HepG2 (cell line): ENCODE results near the gene ZNF624. TPM values are rescaled to one million over a fixed set of nuclear protein-coding genes. Genes with fewer than 3 reads are reported as not detected.

Experiments
- ATAD3A ChIP-seq: sonication (generic); formaldehyde crosslinking; IDR thresholded peaks from 2 replicates; pipeline ENCODE4 v1.4.0; 2020; ENCODE audit warnings: missing genetic modification reagents
- CHCHD3 ChIP-seq: sonication (generic); formaldehyde crosslinking; IDR thresholded peaks from 2 replicates; pipeline ENCODE4 v1.8.0; 2022; ENCODE audit warnings: mild to moderate bottlenecking, missing genetic modification reagents, moderate library complexity
- FOXO4 ChIP-seq: sonication (generic); formaldehyde crosslinking; conservative IDR thresholded peaks from 2 replicates; pipeline ENCODE4 v1.8.1; 2023; ENCODE audit warnings: missing genetic modification reagents
- HNF1A ChIP-seq, 2 experiments: sonication (generic) in 1 of 2; formaldehyde crosslinking in 1 of 2; IDR thresholded peaks; 2 replicates each; pipeline versions ENCODE4 v1.4.0 to v1.6.1; 2016 to 2020; ENCODE audit warnings: borderline replicate concordance in 1 of 2, low read depth in 1 of 2, mild to moderate bottlenecking in 1 of 2, missing genetic modification reagents in 1 of 2
- JDP2 ChIP-seq: sonication (generic); formaldehyde crosslinking; IDR thresholded peaks from 2 replicates; pipeline ENCODE4 v1.8.1; 2022; ENCODE audit warnings: missing genetic modification reagents, borderline replicate concordance
- KLF15 ChIP-seq: sonication (generic); formaldehyde crosslinking; IDR thresholded peaks from 2 replicates; pipeline ENCODE4 v1.8.1; 2023; ENCODE audit warnings: borderline replicate concordance, mild to moderate bottlenecking, inconsistent platforms, missing genetic modification reagents, mixed read lengths
- POLR2AphosphoS2 ChIP-seq: IDR thresholded peaks from 2 replicates; pipeline ENCODE4 v1.6.1; 2011; ENCODE audit warnings: low read depth, low read length, improper control_type of control experiment
- REL ChIP-seq: sonication (generic); formaldehyde crosslinking; conservative IDR thresholded peaks from 2 replicates; pipeline ENCODE4 v1.8.0; 2022; ENCODE audit warnings: mild to moderate bottlenecking, missing genetic modification reagents, moderate library complexity
- SP1 ChIP-seq, 2 experiments: fragments of 450-650 bp in 1 of 2; sonication (generic) in 1 of 2; formaldehyde crosslinking in 1 of 2; IDR thresholded peaks; 2 replicates each; pipeline versions ENCODE4 v1.4.0 to v1.6.1; 2016 to 2020; ENCODE audit warnings: missing genetic modification reagents in 1 of 2
- TEAD2 ChIP-seq: sonication (generic); formaldehyde crosslinking; IDR thresholded peaks from 2 replicates; pipeline ENCODE4 v1.9.0; 2021; ENCODE audit warnings: missing genetic modification reagents
- TFAP4 ChIP-seq: sonication (generic); IDR thresholded peaks from 2 replicates; pipeline ENCODE4 v1.6.1; 2016; ENCODE audit warnings: low read depth, borderline replicate concordance
- YY1 ChIP-seq: IDR thresholded peaks from 2 replicates; pipeline ENCODE4 v1.6.1; 2011; ENCODE audit warnings: low read length, low read depth, moderate library complexity, mild to moderate bottlenecking; ENCODE audit not compliant: insufficient read depth, insufficient replicate concordance
- ZBTB42 ChIP-seq: sonication (generic); formaldehyde crosslinking; IDR thresholded peaks from 2 replicates; pipeline ENCODE4 v1.5.0; 2020; ENCODE audit warnings: mild to moderate bottlenecking, missing genetic modification reagents
- ZEB1 ChIP-seq: IDR thresholded peaks from 2 replicates; pipeline ENCODE4 v1.6.1; 2012; ENCODE audit warnings: mild to moderate bottlenecking, low read depth, inconsistent platforms; ENCODE audit not compliant: insufficient replicate concordance
- ZNF264 ChIP-seq: sonication (generic); formaldehyde crosslinking; IDR thresholded peaks from 2 replicates; pipeline ENCODE4 v1.4.0; 2020; ENCODE audit warnings: missing genetic modification reagents
- ZNF30 ChIP-seq: sonication (generic); formaldehyde crosslinking; IDR thresholded peaks from 2 replicates; pipeline ENCODE4 v1.5.0; 2020; ENCODE audit warnings: mild to moderate bottlenecking, missing genetic modification reagents
- ZNF329 ChIP-seq: sonication (generic); formaldehyde crosslinking; IDR thresholded peaks from 2 replicates; pipeline ENCODE4 v1.9.0; 2021; ENCODE audit warnings: low read depth, mild to moderate bottlenecking, missing genetic modification reagents
- ZNF335 ChIP-seq: sonication (generic); formaldehyde crosslinking; IDR thresholded peaks from 2 replicates; pipeline ENCODE4 v1.4.0; 2020; ENCODE audit warnings: missing genetic modification reagents
- ZNF446 ChIP-seq: sonication (generic); formaldehyde crosslinking; IDR thresholded peaks from 2 replicates; pipeline ENCODE4 v1.5.0; 2020; ENCODE audit warnings: mild to moderate bottlenecking, missing genetic modification reagents
- ZNF543 ChIP-seq: sonication (generic); formaldehyde crosslinking; IDR thresholded peaks from 2 replicates; pipeline ENCODE4 v1.4.0; 2020; ENCODE audit warnings: mild to moderate bottlenecking, missing genetic modification reagents
- ZNF678 ChIP-seq: sonication (generic); formaldehyde crosslinking; IDR thresholded peaks from 2 replicates; pipeline ENCODE4 v1.4.0; 2020; ENCODE audit warnings: mild to moderate bottlenecking, missing genetic modification reagents
- ZSCAN5A ChIP-seq: sonication (generic); formaldehyde crosslinking; IDR thresholded peaks from 2 replicates; pipeline ENCODE4 v1.8.0; 2022; ENCODE audit warnings: mild to moderate bottlenecking, missing genetic modification reagents, borderline replicate concordance
- polyA plus RNA-seq, 8 experiments: library from polyadenylated mRNA; depleted of rRNA in 3 of 8; stranded (reverse) in 7 of 8; unstranded in 1 of 8; fragments of >200 nt; fragmentation: Illumina TruSeq in 4 of 8; extraction: Trizol in 4 of 8; gene quantifications; 2 replicates each; pipeline versions ENCODE4 v1.2.1 to v1.2.3, GENCODE V29; 2011 to 2016; ENCODE audit warnings: low read depth in 4 of 8, missing spikeins in 1 of 8, mixed read lengths in 1 of 8; ENCODE audit not compliant: insufficient read depth in 1 of 8
- total RNA-seq, 5 experiments: library from RNA; depleted of rRNA; stranded (reverse); fragments of >200 nt; fragmentation: Illumina TruSeq; extraction: Trizol; gene quantifications; 2 replicates each; pipeline ENCODE4 v1.2.3, GENCODE V29; 2016; ENCODE audit warnings: low read depth in 1 of 5

The ZNF624 gene
- total and polyA plus RNA-seq, 2 of the 13 experiments (the other 11 are each of a cell fraction or from before 2014, with no cell fraction given) = 0.75 to 3.5 TPM

GRCh38 chr17:16584273-16584995 is 69.2 kb downstream of the ZNF624 start (continued):
- TF ChIP-seq POLR2AphosphoS2 = no peak
- no peak for TF ChIP-seq TEAD2 (CRISPR knock-in tag)
- TF ChIP-seq KLF15 (CRISPR knock-in tag) = no peak
- no peak for TF ChIP-seq FOXO4 (CRISPR knock-in tag)
- TF ChIP-seq ZNF30 (CRISPR knock-in tag) = no peak
- TF ChIP-seq HNF1A (IDR thresholded peaks at IDR 0.05; ENCODE audit: low read depth) = no peak
- no peak for TF ChIP-seq HNF1A (CRISPR knock-in tag; IDR thresholded peaks at IDR 0.05; ENCODE audit: borderline replicate concordance)
- no peak for TF ChIP-seq ATAD3A (CRISPR knock-in tag)
- TF ChIP-seq CHCHD3 (CRISPR knock-in tag) = no peak
- TF ChIP-seq JDP2 (CRISPR knock-in tag) = no peak
- TF ChIP-seq ZNF329 (CRISPR knock-in tag) = no peak
- TF ChIP-seq SP1 (IDR thresholded peaks at IDR 0.05) = no peak
- TF ChIP-seq SP1 (CRISPR knock-in tag; IDR thresholded peaks at IDR 0.05) = no peak
- no peak for TF ChIP-seq ZNF335 (CRISPR knock-in tag)
- TF ChIP-seq REL = no peak
- TF ChIP-seq TFAP4 = peak; percentile 14; the same call in 1 of the 2 replicates
- no peak for TF ChIP-seq ZNF543
- no peak for TF ChIP-seq ZEB1
- TF ChIP-seq ZSCAN5A = no peak
- TF ChIP-seq YY1 = peak; percentile 27
- no peak for TF ChIP-seq ZBTB42 (CRISPR knock-in tag)
- no peak for TF ChIP-seq ZNF446 (CRISPR knock-in tag)
- TF ChIP-seq ZNF678 (CRISPR knock-in tag) = 0 out of 2 replicates have a peak, but pooled peaks have one; percentile 38
- TF ChIP-seq ZNF264 = no peak
